HFF-Myc (cell line): ENCODE data around the gene CAMTA2.

Source experiments
- DNase-seq: peaks from one replicate; pipeline ENCODE4 v3.0.0-alpha.2; 2011; ENCODE audit warnings: low read depth; ENCODE audit errors: extremely low read depth
- H3K4me3 ChIP-seq: replicated peaks from 2 replicates; pipeline ENCODE4 v1.5.1; 2011; ENCODE audit warnings: low read depth, mild to moderate bottlenecking, control low read depth, low read length
- TF ChIP-seq, protein P1 (sequence below): IDR thresholded peaks from 2 replicates; pipeline ENCODE4 v1.5.1; 2012; ENCODE audit warnings: mild to moderate bottlenecking, low read depth, low read length, control low read depth; ENCODE audit errors: missing control alignments

CAMTA2 gene

DNA sequence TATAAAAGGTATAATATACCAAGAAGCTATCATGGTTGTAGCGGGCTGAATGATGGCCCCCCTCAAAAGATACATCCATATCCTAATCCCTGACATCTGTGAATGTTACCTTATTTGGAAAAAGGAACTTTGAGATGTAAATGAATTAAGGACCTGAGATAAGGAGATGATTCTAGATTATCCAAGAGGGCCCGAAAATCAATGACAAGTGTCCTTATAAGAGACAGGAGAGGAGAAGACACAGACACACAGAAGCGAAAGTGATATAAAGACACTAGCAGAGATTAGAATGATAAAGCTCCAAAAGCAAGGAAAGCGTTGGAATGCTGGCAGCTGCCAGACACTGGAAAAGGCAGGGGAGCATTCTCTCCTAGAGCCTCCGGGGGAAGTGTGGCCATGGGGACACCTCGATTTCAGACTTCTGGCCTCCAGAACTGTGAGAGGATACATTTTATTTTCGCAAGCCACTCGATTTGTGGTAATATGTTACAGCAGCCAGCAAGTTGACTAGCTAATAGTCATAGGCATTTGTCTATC is 67.9 kb downstream of the CAMTA2 start:
- DNase-seq = no peak
- no peak overlapping the region for H3K4me3 ChIP-seq

More for the DNA sequence above, 67.9 kb downstream of the CAMTA2 start:
- TF ChIP-seq, protein P1, sequence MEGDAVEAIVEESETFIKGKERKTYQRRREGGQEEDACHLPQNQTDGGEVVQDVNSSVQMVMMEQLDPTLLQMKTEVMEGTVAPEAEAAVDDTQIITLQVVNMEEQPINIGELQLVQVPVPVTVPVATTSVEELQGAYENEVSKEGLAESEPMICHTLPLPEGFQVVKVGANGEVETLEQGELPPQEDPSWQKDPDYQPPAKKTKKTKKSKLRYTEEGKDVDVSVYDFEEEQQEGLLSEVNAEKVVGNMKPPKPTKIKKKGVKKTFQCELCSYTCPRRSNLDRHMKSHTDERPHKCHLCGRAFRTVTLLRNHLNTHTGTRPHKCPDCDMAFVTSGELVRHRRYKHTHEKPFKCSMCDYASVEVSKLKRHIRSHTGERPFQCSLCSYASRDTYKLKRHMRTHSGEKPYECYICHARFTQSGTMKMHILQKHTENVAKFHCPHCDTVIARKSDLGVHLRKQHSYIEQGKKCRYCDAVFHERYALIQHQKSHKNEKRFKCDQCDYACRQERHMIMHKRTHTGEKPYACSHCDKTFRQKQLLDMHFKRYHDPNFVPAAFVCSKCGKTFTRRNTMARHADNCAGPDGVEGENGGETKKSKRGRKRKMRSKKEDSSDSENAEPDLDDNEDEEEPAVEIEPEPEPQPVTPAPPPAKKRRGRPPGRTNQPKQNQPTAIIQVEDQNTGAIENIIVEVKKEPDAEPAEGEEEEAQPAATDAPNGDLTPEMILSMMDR = no peak
